ENCODE data around the gene GTSE1.

DNA sequence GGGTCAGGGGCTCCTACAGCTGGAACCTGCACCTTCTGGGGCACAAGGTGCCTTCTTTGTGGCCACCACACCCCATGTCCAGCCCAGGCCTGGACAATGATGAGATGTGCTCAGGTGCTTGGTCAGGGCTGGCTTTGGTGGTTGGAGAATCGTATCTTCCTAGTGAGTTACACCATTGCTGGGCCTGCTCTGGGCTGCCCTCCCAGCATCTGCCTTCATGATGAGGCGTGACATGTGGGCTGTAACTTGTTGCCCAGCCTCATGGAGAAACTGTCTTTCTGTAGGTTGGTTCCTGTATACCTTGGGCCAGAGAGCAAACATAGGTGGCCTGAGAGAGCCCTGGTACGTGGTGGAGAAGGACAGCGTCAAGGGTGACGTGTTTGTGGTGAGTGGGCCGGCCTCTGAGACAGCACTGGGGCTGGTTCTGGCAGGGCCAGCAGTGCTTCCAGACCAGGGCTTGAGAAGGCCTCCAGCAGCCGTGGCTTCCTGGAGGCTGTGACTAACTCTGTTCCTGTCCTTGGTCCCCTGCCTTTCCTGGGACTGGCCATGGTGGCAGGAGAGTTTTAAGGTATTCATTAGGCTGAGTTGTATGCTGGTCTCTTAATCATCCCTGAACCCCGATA, 56.9 kb downstream of the GTSE1 start:
- no peak for TF ChIP-seq POLR2A (IDR thresholded peaks at IDR 0.05; ENCODE audit: insufficient read depth in 1 of 2, low read depth in 2 of 2, low read length in 2 of 2)
- TF ChIP-seq, protein P1, sequence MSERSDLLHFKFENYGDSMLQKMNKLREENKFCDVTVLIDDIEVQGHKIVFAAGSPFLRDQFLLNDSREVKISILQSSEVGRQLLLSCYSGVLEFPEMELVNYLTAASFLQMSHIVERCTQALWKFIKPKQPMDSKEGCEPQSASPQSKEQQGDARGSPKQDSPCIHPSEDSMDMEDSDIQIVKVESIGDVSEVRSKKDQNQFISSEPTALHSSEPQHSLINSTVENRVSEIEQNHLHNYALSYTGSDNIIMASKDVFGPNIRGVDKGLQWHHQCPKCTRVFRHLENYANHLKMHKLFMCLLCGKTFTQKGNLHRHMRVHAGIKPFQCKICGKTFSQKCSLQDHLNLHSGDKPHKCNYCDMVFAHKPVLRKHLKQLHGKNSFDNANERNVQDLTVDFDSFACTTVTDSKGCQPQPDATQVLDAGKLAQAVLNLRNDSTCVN (CRISPR knock-in tag; IDR thresholded peaks at IDR 0.05; ENCODE audit: borderline replicate concordance): no peak
- TF ChIP-seq MAFG (CRISPR knock-in tag; IDR thresholded peaks at IDR 0.05): no peak
- no peak for TF ChIP-seq FLYWCH1 (CRISPR knock-in tag; IDR thresholded peaks at IDR 0.05)
- TF ChIP-seq CBX1 (IDR thresholded peaks at IDR 0.05; ENCODE audit: low read depth): no peak
- TF ChIP-seq TAF1 (CRISPR knock-in tag; IDR thresholded peaks at IDR 0.05): no peak

Measured in HepG2 (cell line).